Coronary artery (tissue), 2 donors: ENCODE results near the gene SMARCA2.

ENCODE experiments used
- DNase-seq: peaks from one replicate; pipeline ENCODE4 v3.0.0-alpha.2; 2017; ENCODE audit warnings: low spot score
- H3K27ac ChIP-seq, 2 donors: fragments of 200-600 bp; sonication (generic); one replicate each; pipeline ENCODE4 v1.5.1; 2016 to 2019
- H3K4me3 ChIP-seq: fragments of 200-600 bp; sonication (generic); 2 replicates; pipeline ENCODE4 v1.5.1; 2016; ENCODE audit warnings: mild to moderate bottlenecking, moderate library complexity
- TF ChIP-seq, protein P1 (sequence below): fragments of 200-600 bp; sonication (generic); IDR thresholded peaks from one replicate; pipeline ENCODE4 v1.5.1; 2019; ENCODE audit warnings: antibody characterized with exemption

Gene SMARCA2

DNA sequence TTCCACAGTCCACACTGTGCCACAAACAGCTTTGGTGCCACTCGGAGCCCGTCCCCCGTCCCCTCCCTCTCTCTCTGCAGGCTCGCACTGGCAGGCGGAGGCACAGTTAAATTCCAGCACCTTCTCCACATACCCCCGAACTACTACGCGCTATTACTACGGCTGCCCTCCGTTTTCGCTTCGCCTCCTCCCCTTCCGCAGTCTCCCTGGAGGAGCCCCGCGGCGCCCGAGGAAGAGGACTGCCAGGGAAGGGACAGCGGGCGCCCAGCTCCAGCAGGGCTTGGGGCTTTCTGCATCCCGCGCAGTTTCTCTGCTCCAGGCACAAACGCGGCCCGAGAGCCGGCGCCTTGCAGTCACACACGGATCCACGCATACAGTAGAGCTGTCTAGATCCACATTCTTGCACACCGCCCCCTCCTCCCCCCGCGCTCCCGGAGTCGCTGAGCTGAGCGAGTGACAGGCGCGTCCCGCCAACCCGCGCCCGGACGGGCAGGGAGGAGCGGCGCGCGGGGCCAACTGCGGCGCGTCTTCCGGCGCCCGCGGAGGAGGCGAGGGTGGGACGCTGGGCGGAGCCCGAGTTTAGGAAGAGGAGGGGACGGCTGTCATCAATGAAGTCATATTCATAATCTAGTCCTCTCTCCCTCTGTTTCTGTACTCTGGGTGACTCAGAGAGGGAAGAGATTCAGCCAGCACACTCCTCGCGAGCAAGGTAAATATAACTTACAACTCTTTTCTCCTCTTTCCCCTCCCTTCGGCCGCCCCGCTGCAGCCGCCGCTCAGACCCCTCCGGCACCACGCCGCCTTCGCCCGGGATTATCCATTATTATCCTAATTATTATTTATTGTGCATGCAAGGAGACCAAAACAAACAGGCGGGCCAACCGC is at the start of gene SMARCA2:
TSS of gene SMARCA2 (plus strand) at position 652 of the 885 bp plus-strand sequence. CDS start 13,676 bp downstream, outside the sequence.
- peak within 1 kb of the TSS; percentile 98 for H3K27ac ChIP-seq
- TF ChIP-seq, protein P1, sequence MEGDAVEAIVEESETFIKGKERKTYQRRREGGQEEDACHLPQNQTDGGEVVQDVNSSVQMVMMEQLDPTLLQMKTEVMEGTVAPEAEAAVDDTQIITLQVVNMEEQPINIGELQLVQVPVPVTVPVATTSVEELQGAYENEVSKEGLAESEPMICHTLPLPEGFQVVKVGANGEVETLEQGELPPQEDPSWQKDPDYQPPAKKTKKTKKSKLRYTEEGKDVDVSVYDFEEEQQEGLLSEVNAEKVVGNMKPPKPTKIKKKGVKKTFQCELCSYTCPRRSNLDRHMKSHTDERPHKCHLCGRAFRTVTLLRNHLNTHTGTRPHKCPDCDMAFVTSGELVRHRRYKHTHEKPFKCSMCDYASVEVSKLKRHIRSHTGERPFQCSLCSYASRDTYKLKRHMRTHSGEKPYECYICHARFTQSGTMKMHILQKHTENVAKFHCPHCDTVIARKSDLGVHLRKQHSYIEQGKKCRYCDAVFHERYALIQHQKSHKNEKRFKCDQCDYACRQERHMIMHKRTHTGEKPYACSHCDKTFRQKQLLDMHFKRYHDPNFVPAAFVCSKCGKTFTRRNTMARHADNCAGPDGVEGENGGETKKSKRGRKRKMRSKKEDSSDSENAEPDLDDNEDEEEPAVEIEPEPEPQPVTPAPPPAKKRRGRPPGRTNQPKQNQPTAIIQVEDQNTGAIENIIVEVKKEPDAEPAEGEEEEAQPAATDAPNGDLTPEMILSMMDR: no peak
- peak within 1 kb of the TSS; percentile 82 for H3K4me3 ChIP-seq
- peak; percentile 98 for DNase-seq

DNA sequence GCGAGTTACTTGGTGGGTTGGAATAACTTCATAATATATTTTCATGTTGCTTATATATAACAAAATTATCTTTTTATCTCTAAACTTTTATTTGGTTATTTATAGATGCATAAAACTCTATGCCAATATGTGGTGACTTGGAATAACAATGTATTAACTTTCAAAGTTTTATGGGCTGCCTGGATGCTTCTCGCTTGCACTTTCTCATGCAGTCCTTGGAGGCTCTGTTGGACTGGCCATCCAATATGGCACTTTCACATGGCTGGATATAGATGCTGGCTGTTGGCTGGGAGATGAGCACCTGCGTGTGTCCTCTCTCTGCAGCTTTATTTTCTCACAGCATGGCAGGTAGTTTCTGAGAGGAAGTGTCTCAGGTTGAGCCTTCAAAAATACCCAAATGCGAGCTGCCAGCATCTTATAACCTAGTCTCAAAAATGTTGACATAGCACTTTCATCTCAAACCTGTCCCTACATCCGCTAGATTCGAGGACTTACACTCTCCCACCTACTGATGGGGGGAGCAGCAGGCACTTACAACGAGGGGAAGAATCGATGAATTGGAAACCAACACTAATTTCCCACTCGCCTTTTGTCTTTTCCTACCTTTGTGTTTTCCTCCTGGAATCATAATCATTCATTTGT is 48.3 kb upstream of the SMARCA2 start:
- no peak for DNase-seq
- TF ChIP-seq, protein P1: no peak
- Histone ChIP-seq H3K4me3 (no peak overlapping the region), H3K27ac (no peak overlapping the region)

DNA sequence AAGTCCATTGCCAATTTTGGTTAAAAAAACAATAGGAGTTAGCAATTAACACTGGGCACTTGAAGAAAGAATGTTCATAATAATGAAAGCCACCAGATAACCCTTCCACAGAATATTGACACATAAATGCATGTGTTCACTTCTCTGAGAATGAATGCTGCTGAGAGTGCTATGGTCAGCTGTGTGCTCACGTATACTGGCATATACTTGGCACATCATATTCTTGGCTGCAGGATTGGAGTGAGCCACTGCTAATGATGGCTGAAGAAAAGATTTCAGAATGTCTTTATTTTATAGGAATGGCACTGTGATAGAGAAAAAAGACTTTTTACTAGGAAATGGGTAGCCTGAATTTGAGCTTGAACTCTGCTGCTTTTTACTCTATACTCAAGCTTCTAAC is 46.0 kb upstream of the SMARCA2 start:
- TF ChIP-seq, protein P1: no peak
- no peak overlapping the region for H3K4me3 ChIP-seq
- no peak overlapping the region for H3K27ac ChIP-seq
- DNase-seq: no peak

DNA sequence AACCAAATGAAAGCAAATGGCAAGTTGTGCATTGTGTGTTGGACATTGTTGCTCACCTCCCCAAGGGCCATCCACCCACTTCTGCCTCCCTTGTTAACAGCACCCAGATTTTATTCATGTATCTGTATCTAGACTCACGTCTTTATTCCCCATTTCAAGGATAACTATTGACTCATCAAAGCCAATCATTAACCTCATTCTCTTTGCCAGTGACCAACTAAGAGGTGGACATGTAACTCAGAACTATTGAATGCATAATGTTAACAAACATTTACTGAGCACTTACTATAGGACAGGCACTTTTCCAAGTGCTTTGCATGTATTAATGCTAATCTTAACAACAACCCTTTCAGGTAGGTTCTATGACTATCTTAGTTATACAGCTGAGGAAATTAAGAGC is 45.2 kb upstream of the SMARCA2 start:
- H3K4me3 ChIP-seq: no peak overlapping the region
- TF ChIP-seq, protein P1: no peak
- no peak for DNase-seq
- no peak overlapping the region for H3K27ac ChIP-seq

DNA sequence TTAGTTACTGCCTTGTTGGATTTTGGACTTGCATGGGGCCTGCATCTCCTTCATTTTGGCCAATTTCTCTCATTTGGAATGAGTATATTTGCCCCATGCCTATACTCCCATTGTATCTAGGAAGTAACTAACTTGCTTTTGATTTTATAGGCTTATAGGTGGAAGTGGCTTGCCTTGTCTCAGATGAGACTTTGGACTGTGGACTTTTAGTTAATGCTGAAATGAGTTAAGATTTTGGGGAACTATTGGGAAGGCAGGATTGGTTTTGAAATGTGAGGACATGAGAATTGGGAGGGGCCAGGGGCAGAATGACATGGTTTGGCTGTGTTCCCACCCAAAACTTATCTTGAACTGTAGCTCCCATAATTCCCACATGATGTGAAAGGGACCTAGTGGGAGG is 42.5 kb upstream of the SMARCA2 start:
- Histone ChIP-seq H3K4me3 (no peak overlapping the region), H3K27ac (no peak overlapping the region)
- TF ChIP-seq, protein P1: no peak
- DNase-seq: no peak

DNA sequence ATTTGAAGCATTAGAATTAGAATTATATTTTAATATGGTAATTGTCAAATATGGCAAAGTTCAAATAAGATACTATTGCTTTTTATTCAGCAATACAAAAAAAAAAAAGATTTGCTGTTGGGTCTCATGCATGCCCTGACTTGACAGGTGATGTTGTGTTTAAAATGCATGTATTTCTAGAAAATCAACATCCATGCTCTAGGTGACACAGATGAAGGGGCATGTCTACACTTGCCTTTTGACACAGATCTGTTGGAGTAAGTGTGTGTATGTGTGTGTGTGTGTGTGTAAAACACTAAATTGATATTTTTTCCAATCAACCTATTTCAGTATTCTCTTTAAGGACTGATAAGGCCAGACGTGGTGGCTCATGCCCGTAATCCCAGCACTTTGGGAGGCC is 38.1 kb upstream of the SMARCA2 start:
- no peak for DNase-seq

More for the DNA sequence above, 38.1 kb upstream of the SMARCA2 start:
- TF ChIP-seq, protein P1: no peak
- H3K4me3 ChIP-seq: no peak overlapping the region
- no peak overlapping the region for H3K27ac ChIP-seq
